ENCODE data around the gene FBXL2.
"Not testable (repeated sequence)": the region's sequence is repeated elsewhere in the genome, so short reads cannot be mapped to it uniquely, and the experiment has no call there.

Gene FBXL2

DNA sequence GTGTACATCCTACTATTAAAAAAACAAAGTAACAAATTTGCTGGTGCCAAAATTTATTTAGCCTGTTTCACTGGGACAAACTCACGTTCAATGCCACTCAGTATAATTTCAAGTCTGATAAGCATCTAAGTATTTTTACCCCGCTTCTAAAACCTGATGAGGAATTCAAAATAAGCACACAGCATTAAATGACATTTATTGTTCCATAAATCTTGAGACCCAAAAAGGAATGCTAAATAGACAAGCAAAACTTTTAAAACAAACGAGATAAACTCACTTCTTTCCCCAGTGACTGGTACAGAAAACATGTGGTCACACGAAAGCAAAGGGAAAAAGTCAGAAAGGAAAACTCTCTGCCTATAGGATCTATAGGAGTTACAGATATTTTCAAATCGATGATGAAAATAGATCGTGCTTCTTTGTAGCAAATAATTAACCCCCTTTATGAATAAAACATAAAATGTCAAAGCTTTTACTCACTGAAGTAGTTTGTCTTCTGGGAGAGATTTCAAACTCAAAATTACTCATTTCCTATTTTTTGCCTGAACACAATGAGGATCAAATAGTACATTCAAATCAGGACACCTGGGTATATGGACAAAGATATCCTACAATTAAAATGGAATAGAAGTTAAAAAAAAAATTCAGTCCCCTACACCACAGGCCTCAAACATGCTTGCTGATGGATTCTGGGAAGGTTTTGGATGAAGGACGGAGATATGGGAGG is 111.3 kb downstream of the FBXL2 start:
- DNase-seq: no peak

- no peak for DNase-seq
Observed at GRCh38 chr3:33389908-33390307, 112.7 kb downstream of the FBXL2 start.

DNA sequence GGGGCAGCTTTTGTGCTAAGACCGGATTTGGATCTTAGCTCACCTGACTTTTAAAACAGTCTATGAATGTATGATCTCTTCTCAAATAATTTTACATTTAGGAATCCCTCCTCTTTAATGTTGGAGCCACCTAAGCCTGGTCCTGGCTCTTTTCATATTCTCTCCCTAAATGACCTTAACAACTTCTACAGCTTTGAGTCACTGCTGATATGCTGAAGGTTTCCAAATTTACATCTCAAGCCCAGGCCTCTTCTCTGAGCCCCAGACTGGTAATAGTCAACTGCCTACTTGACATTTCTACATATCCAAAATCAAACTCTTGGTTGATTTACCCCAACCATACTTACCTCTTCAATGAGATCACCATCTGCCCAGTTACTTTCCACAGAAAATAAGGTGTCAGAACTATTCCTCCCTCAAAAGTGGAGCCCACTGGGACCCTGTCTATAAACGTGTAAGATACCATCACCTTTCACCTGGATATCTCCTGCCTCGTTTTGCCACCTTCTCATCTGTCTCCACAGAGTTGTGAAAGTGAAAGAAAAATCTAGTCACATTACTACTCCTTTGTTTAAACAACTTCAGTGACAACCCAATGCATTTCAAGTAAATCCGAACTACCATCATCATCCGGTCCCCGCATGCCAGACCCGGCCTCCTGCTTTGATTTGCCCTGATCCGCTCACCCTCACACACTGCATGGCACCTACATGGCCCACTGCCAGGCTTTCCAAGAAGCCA is 114.2 kb downstream of the FBXL2 start:
- no peak for DNase-seq

DNA sequence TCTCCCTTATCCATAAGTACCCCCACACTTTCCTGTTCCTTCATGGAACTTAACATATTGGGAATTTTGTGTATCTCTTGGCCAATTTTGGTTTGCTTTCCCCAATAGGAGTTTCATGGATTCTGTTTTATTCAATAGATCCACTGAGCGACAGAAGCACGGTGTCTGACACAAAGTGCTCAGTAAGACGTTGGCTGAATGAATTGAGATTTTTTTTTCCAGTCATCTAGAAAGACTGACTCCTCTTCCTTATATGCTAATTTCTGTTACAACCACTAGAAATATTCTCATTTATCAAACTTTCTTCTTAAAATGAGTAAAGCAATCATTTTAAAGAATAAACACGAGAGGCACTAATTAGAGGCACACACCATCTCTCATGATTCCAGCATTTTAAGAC is 114.9 kb downstream of the FBXL2 start:
- no peak for DNase-seq

- DNase-seq: peak; percentile 91
Observed at GRCh38 chr3:33392703-33393125, 115.5 kb downstream of the FBXL2 start.

DNA sequence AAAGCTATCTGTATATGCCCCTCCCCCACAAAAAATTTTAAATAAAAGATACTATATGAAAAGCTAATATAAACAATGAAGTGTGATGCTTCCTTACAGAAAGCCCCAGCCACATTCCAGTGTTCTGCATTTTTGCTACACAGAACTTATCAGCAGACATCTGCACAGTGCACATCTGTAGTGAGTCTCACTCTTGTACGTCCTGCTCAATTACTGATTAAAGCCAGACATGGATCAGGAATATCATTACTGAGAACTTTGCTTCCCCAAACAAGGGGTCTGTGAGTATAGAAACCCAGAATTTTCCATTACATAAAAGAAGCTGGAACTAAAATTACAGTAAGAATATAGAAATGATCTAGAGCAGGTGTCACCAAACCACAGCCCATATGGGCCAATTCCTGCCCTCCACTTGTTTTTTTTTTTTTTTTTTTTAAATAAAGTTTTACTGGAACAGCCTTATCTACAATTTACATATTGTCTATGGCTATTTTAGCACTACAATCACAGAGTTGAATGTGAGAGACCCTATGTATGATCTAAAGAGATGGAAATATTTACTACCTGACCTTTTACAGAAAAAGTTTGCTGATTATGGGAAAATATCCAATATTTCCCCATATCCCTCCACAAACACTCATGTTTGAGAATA is 117.3 kb downstream of the FBXL2 start:
- peak; percentile 26 for DNase-seq

GRCh38 chr3:33395900-33396299 is 118.7 kb downstream of the FBXL2 start:
- no peak for DNase-seq

DNA sequence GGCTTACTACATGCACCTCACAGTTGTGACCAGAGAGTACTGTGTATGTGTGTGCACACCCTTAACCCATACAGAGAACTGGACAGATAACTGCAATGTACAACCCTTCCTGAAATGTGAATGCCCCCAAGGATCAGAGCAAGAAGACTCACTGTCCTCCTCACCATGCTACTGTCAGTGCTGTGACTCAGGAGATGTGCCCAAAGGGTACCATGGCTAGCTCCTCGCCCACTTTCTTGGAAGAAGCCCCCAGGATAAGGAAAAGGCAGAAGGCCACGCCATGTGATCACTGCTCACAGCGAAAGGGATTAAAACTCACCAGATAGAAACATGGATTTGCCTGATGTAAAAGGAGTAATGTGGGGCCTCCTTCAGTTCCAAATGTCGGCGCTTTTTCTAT is 121.2 kb downstream of the FBXL2 start:
- no peak for DNase-seq

DNA sequence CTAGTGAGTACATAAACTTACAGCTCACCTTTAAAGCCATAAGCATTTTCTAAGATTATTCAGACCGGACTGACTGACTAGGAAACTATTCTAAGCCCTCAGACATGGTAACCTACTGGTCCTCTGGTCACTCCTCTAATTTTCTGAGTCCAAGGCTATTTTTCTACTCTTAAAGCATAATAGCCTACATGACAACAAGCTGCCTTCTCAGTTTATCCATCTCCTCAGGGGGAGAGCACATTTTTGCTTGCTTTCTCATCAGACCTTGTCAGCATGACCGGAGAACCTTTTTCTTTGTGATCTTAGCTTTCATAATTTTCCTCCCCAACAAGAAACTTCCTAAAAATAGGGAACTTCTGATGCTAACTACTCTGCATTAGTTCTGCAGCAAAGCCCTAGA is 124.5 kb downstream of the FBXL2 start:
- DNase-seq: no peak

DNA sequence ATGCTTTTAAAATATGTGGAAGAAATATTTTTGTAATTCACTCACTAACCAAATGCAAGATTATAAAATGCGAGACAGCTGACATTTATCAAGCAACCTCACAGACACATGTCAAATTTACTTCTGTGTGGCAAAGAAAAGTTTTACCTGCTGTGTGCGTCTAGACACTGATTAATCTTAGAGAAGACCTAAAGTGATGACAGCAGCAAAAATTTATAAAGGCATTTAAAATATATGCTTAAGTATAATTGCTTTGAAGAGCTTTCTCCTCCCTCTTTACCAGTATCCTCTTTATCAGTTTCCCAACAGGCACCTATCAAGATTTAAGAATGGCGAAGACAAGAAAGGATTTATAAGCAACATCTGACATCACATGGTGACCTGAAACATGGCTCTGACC is 125.7 kb downstream of the FBXL2 start:
- DNase-seq: peak; percentile 39

GRCh38 chr3:33403756-33404155 is 126.5 kb downstream of the FBXL2 start:
- peak; percentile 10 for DNase-seq

GRCh38 chr3:33410816-33411215 is 133.6 kb downstream of the FBXL2 start:
- not testable (repeated sequence) for DNase-seq

- DNase-seq: peak; percentile 25
Observed at GRCh38 chr3:33417066-33417673, 139.9 kb downstream of the FBXL2 start.

DNA sequence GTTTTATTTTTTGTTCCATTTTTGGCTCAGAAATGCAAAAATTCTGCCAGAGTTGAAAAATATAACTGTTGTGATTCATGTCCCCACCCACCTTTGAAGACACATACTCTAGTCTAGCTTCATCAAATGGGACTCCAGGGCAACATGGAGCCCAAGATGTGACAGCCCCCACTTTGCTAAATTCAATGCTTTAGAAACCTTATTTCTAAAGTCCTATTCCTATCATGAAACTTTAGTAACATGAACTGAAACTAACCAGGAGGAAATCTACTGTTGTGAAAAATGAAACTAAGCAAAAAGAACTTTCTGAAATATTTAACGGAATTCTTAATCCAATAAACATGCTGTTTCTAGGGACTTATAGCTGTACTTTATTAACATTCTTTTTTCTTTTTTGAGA is 142.7 kb downstream of the FBXL2 start:
- no peak for DNase-seq

- no peak for DNase-seq
Observed at GRCh38 chr3:33420966-33421365, 143.7 kb downstream of the FBXL2 start.

GRCh38 chr3:33424606-33425452 is 147.6 kb downstream of the FBXL2 start:
- DNase-seq: no peak

DNA sequence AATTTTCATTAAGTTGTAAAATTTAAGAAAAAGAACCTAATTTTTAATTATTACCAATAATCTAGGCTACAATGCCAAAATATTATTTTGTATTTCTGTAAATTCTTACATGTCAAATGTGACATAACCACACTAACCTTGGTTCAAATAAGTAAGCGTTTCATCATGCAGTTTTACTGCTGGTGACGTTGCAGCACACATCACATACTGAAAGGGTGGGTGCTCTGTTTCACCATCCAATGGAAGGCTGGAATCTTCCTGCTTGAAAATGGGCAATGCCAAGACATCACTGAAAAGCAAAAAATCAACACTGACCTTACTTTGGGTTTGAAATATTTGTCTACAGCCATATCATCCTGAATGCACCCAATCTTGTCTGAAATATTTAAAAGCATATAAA is 148.2 kb downstream of the FBXL2 start:
- no peak for DNase-seq

GRCh38 chr3:33426068-33426467 is 148.8 kb downstream of the FBXL2 start:
- no peak for DNase-seq

DNA sequence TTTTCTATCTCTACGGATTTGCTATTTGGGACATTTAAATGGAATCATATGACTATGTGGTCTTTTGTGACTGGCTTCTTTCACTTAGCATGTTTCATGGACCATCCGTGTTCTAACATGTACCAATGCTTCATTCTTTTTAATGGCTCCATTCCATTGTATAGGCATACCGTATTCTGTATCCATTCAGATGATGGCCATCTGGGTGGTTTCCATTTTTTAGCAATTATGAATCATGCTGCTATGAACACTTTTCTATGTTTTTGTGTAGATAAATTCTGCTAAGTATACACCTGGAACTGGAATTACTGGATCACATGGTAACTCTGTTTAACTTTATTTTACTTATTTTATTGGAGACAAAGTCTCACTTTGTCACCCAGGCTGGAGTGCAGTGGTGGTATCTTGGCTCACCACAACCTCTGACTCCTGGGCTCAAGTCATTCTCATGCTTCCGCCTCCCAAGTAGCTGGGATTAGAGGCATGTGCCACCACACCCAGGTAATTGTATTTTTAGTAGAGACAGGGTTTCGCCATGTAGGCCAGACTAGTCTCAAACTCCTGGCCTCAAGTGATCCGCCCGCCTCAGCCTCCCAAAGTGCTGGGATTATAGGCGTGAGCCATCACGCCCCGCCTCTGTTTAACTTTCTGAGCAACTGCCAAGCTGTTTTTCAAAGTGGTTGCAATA is 149.5 kb downstream of the FBXL2 start:
- no peak for DNase-seq

GRCh38 chr3:33428734-33429133 is 151.5 kb downstream of the FBXL2 start:
- no peak for DNase-seq

DNA sequence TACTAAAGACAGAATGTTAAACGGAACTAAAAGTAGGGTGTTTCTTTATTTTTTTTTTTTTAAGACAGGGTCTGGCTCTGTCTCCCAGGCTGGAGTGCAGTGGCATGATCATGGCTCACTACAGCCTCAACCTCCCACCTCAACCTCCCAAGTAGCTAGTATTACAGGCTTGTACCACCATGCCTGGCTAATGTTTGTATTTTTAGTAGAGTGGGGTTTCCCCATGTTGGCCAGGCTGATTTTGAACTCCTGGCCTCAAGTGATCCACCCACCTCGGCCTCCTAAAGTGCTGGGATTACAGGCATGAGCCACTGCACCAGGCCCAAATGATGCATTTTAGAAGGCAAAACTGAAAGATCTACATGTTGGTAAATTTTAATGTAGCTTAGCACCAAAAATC is 152.1 kb downstream of the FBXL2 start:
- DNase-seq: not testable (repeated sequence)

- DNase-seq: no peak
Observed at GRCh38 chr3:33430061-33430460, 152.8 kb downstream of the FBXL2 start.

Data from fibroblast of skin of abdomen (primary cell).